DMS79 (cell line): ENCODE data around the gene MMRN2.
A peak's percentile ranks its signal among the peaks of the same experiment; 100 is the strongest.

Experiments used
- DNase-seq: peaks from one replicate; lab custom pipeline; 2025; lab: John Stamatoyannopoulos, UW

The MMRN2 gene

GRCh38 chr10:86969421-86970041, 12.1 kb upstream of the MMRN2 start:
- no peak for DNase-seq

- no peak for DNase-seq
Observed at GRCh38 chr10:86968994-86969355, 11.6 kb upstream of the MMRN2 start.

- DNase-seq, result peak; percentile 29
Observed at GRCh38 chr10:86968271-86968993, 11.0 kb upstream of the MMRN2 start, which contains the start of gene ADIRF. Gene ADIRF (plus strand): TSS chr10:86968482. CDS start chr10:86968545, 63 bp downstream.

- no peak for DNase-seq
Observed at GRCh38 chr10:86967481-86967941, 10.1 kb upstream of the MMRN2 start.

GRCh38 chr10:86965986-86966654, 8.7 kb upstream of the MMRN2 start:
- no peak for DNase-seq

GRCh38 chr10:86964847-86965190, 7.4 kb upstream of the MMRN2 start:
- DNase-seq, result no peak

- DNase-seq, result no peak
Observed at GRCh38 chr10:86964061-86964846, 6.8 kb upstream of the MMRN2 start.

GRCh38 chr10:86963341-86963919, 6.0 kb upstream of the MMRN2 start:
- DNase-seq, result no peak

- no peak for DNase-seq
Observed at GRCh38 chr10:86962981-86963310, 5.5 kb upstream of the MMRN2 start.

- DNase-seq, result no peak
Observed at GRCh38 chr10:86962136-86962980, 4.9 kb upstream of the MMRN2 start.

GRCh38 chr10:86961481-86962091, 4.2 kb upstream of the MMRN2 start:
- no peak for DNase-seq

- DNase-seq, result no peak
Observed at GRCh38 chr10:86960863-86961434, 3.5 kb upstream of the MMRN2 start.

GRCh38 chr10:86960003-86960862, 2.8 kb upstream of the MMRN2 start:
- no peak for DNase-seq

GRCh38 chr10:86959737-86960002, 2.3 kb upstream of the MMRN2 start:
- DNase-seq, result no peak

GRCh38 chr10:86958901-86959736, 1.7 kb upstream of the MMRN2 start:
- no peak for DNase-seq

- DNase-seq, result no peak
Observed at GRCh38 chr10:86958116-86958900, 893 bp upstream of the MMRN2 start, which contains the start of gene SNCG. Gene SNCG (plus strand): TSS chr10:86958599. CDS start chr10:86958698, 99 bp downstream.

- no peak for DNase-seq
Observed at GRCh38 chr10:86956848-86957448, 467 bp downstream of the MMRN2 start.
